Spleen (tissue), 7 donors: Measurements from ENCODE around the gene LRRC75A.

Experiments
- CTCF ChIP-seq, 11 experiments: fragments of 200-600 bp in 7 of 11; fragments of 450-650 bp in 4 of 11; sonication (generic) in 4 of 11; IDR thresholded peaks in 8 of 11; conservative IDR thresholded peaks in 3 of 11; 1 replicate in 7 of 11; 2 replicates in 4 of 11; pipeline versions ENCODE4 v1.4.0 to v1.8.0; 2016 to 2021; ENCODE audit warnings: antibody characterized with exemption in 11 of 11, inconsistent platforms in 4 of 11, mild to moderate bottlenecking in 1 of 11
- POLR2A ChIP-seq, 3 donors: fragments of 450-650 bp; IDR thresholded peaks; one replicate each; pipeline ENCODE4 v1.5.1; 2017; ENCODE audit warnings: antibody characterized with exemption in 3 of 3, mild to moderate bottlenecking in 1 of 3
- POLR2AphosphoS5 ChIP-seq, 3 donors: sonication (generic); formaldehyde crosslinking; IDR thresholded peaks; one replicate each; pipeline ENCODE4 v1.5.1; 2017; ENCODE audit warnings: antibody characterized with exemption in 3 of 3
- donor health status: DM: no; HTN: no; CAD: no; lungs with moderate emphysema.
- donor health status: DM: no; HTN: no; CAD: no.
- donor health status: DM: no; HTN: no; CAD: no.

- TF ChIP-seq POLR2A (IDR thresholded peaks at IDR 0.05) (no peak), CTCF (IDR thresholded peaks at IDR 0.05 in 8 of 11, conservative IDR thresholded peaks at IDR 0.05 in 3 of 11) (no peak), POLR2AphosphoS5 (IDR thresholded peaks at IDR 0.05) (peak in 1 of 3 donors; percentile 6)
Observed at GRCh38 chr17:16435925-16436886, 55.8 kb downstream of the LRRC75A start.
